ENCODE data around the gene MRPS18C. TPM values are rescaled to one million over a fixed set of nuclear protein-coding genes. Genes with fewer than 3 reads are reported as not detected.

MRPS18C gene
- total and polyA plus RNA-seq, 2 of the 4 experiments (the other 2 are of a cell fraction): 8.6 to 12.2 TPM

- Histone ChIP-seq H3K18ac (ENCODE audit: low read depth, low read length) (no peak overlapping the region), H3K4ac (ENCODE audit: low read depth, low read length) (no peak overlapping the region), H2BK5ac (ENCODE audit: low read depth, low read length, poor library complexity, severe bottlenecking) (no peak overlapping the region), H2AFZ (replicated peaks; ENCODE audit: low read length, poor library complexity) (no peak overlapping the region), H3K9me1 (ENCODE audit: insufficient read depth, low read length) (no peaks in the 10 kb centered on the region; the same call in 1 of the 2 replicates), H4K20me1 (ENCODE audit: insufficient read depth, low read length) (no peaks in the 10 kb centered on the region), H3K14ac (replicated peaks; ENCODE audit: low read depth, low read length) (no peak overlapping the region), H3K4me2 (ENCODE audit: low read depth, low read length) (no peak overlapping the region), H3K9me3 (ENCODE audit: control insufficient read depth, insufficient read depth, low read length) (no peaks in the 10 kb centered on the region), H3K9ac (ENCODE audit: low read depth, low read length) (no peak overlapping the region), H3K4me1 (ENCODE audit: control insufficient read depth, insufficient read depth, low read length) (no peaks in the 10 kb centered on the region), H3K79me1 (ENCODE audit: low read depth in 1 of 2, low read length in 2 of 2) (no peaks in the 10 kb centered on the region), H3K56ac (ENCODE audit: extremely low read depth, insufficient read depth, low read length) (no peak overlapping the region), H2BK20ac (ENCODE audit: low read depth, low read length) (no peak overlapping the region), H3K27me3 (ENCODE audit: control insufficient read depth, insufficient read depth, low read length) (no peaks in the 10 kb centered on the region), H2BK15ac (ENCODE audit: low read depth, low read length) (no peak overlapping the region), H3K36me3 (ENCODE audit: control insufficient read depth, insufficient read depth, low read length) (no peaks in the 10 kb centered on the region), H2AK9ac (replicated peaks; ENCODE audit: low read depth, low read length, poor library complexity) (no peak overlapping the region), H2BK120ac (ENCODE audit: low read depth, low read length) (no peak overlapping the region), H4K8ac (ENCODE audit: low read depth in 2 of 2, low read length in 2 of 2) (no peak overlapping the region), H4K91ac (ENCODE audit: insufficient read depth, low read depth, low read length) (no peak overlapping the region), H3K4me3 (ENCODE audit: insufficient read depth, low read depth, low read length) (no peak overlapping the region), H2AK5ac (ENCODE audit: low read depth, low read length) (no peak overlapping the region), H3K23ac (ENCODE audit: low read depth, low read length) (no peak overlapping the region), H3K27ac (ENCODE audit: insufficient read depth, low read length) (no peak overlapping the region), H4K5ac (ENCODE audit: low read depth, low read length) (no peak overlapping the region)
- TF ChIP-seq POLR2A (IDR thresholded peaks at IDR 0.05; ENCODE audit: low read depth, low read length): no peak
- no peak for TF ChIP-seq SMC3 (IDR thresholded peaks at IDR 0.05; ENCODE audit: low read depth, low read length)
- ChIA-PET CTCF (no interaction called here), POLR2A (ENCODE audit: unreplicated experiment) (no interaction called here)
- BruUV-seq (replicated peaks): no TSS peak
- dilution Hi-C loops (cut with HindIII; ENCODE audit: low sequenced_read_pairs, unreplicated experiment) (no loop called here), intact Hi-C loops (cut with micrococcal nuclease) (no loop called here), in situ Hi-C loops (cut with MboI; ENCODE audit: low sequenced_read_pairs) (no loop called here)
- DNase-seq: no peak
- no peak for ATAC-seq (ENCODE audit: low read depth)
- whole genome bisulfite sequencing, 2 experiments (ENCODE audit: extremely low coverage in 2 of 2, insufficient read length in 1 of 2): no CpG with 5 or more reads among the region's 1 CpG
Measured at GRCh38 chr4:83408908-83409307, 47.0 kb upstream of the MRPS18C start.

Measured in IMR-90 (cell line).